KMS-11 (cell line): ENCODE measurements around the gene AMOTL2.

Experiments
- H2AFZ ChIP-seq: fragments of 200-600 bp; sonication (generic); 2 replicates; pipeline ENCODE4 v1.6.1; 2016; ENCODE audit warnings: antibody characterized with exemption, mixed run types, low read depth
- H3K27ac ChIP-seq: fragments of 200-600 bp; sonication (generic); 2 replicates; pipeline ENCODE4 v1.6.1; 2016; ENCODE audit warnings: mild to moderate bottlenecking, mixed run types
- H3K27me3 ChIP-seq: fragments of 200-600 bp; sonication (generic); 2 replicates; pipeline ENCODE4 v1.6.1; 2017; ENCODE audit warnings: mild to moderate bottlenecking, low read depth, mixed run types, moderate library complexity; ENCODE audit not compliant: insufficient read depth
- H3K36me3 ChIP-seq: fragments of 200-600 bp; sonication (generic); 2 replicates; pipeline ENCODE4 v1.6.1; 2017; ENCODE audit warnings: mild to moderate bottlenecking, mixed run types; ENCODE audit not compliant: insufficient read depth
- H3K4me1 ChIP-seq: fragments of 200-600 bp; sonication (generic); 2 replicates; pipeline ENCODE4 v1.6.1; 2016; ENCODE audit warnings: mild to moderate bottlenecking, low read depth, mixed run types; ENCODE audit not compliant: poor library complexity, severe bottlenecking
- H3K4me2 ChIP-seq: fragments of 200-600 bp; sonication (generic); 2 replicates; pipeline ENCODE4 v1.7.0; 2016; ENCODE audit warnings: mild to moderate bottlenecking, mixed run types
- H3K4me3 ChIP-seq: fragments of 200-600 bp; sonication (generic); IDR thresholded peaks from 2 replicates; pipeline ENCODE4 v1.6.1; 2017; ENCODE audit warnings: low read depth, low read length, mixed read lengths; ENCODE audit not compliant: insufficient read depth
- H3K79me2 ChIP-seq: fragments of 200-600 bp; sonication (generic); 2 replicates; pipeline ENCODE4 v1.6.1; 2016; ENCODE audit warnings: low read depth, mixed run types; ENCODE audit not compliant: insufficient read depth
- H3K9ac ChIP-seq: fragments of 200-600 bp; sonication (generic); 2 replicates; pipeline ENCODE4 v1.6.1; 2016; ENCODE audit warnings: mild to moderate bottlenecking, mixed run types
- H4K20me1 ChIP-seq: fragments of 200-600 bp; sonication (generic); 2 replicates; pipeline ENCODE4 v1.6.1; 2016; ENCODE audit warnings: mild to moderate bottlenecking, mixed run types; ENCODE audit not compliant: insufficient read depth
- CTCF ChIP-seq: fragments of 200-600 bp; sonication (generic); conservative IDR thresholded peaks from 2 replicates; pipeline ENCODE4 v1.6.1; 2017; ENCODE audit warnings: low read depth, mild to moderate bottlenecking, antibody characterized with exemption, low read length, moderate library complexity, mixed read lengths

AMOTL2 gene

GRCh38 chr3:134380249-134380648, 6.0 kb upstream of the AMOTL2 start:
- Histone ChIP-seq H2AFZ (no peak overlapping the region), H3K4me3 (no peak overlapping the region), H3K79me2 (no peaks in the 10 kb centered on the region), H3K36me3 (no peaks in the 10 kb centered on the region), H4K20me1 (no peaks in the 10 kb centered on the region), H3K4me2 (no peak overlapping the region), H3K4me1 (no peaks in the 10 kb centered on the region), H3K27ac (no peak overlapping the region), H3K9ac (no peak overlapping the region), H3K27me3 (no peaks in the 10 kb centered on the region)
- TF ChIP-seq CTCF: no peak

- no peak for TF ChIP-seq CTCF
- Histone ChIP-seq H3K4me2 (no peak overlapping the region), H3K27ac (no peak overlapping the region), H2AFZ (no peak overlapping the region), H3K4me1 (no peaks in the 10 kb centered on the region), H3K9ac (no peak overlapping the region), H3K79me2 (no peaks in the 10 kb centered on the region), H3K4me3 (no peak overlapping the region), H3K36me3 (no peaks in the 10 kb centered on the region), H4K20me1 (no peaks in the 10 kb centered on the region), H3K27me3 (no peaks in the 10 kb centered on the region)
Observed at GRCh38 chr3:134378818-134379217, 4.6 kb upstream of the AMOTL2 start.

GRCh38 chr3:134378384-134378783, 4.1 kb upstream of the AMOTL2 start:
- Histone ChIP-seq H2AFZ (no peak overlapping the region), H3K4me2 (no peak overlapping the region), H4K20me1 (no peaks in the 10 kb centered on the region), H3K27ac (no peak overlapping the region), H3K36me3 (no peaks in the 10 kb centered on the region), H3K4me1 (no peaks in the 10 kb centered on the region), H3K9ac (no peak overlapping the region), H3K79me2 (no peaks in the 10 kb centered on the region), H3K27me3 (no peaks in the 10 kb centered on the region), H3K4me3 (no peak overlapping the region)
- 0 out of 2 replicates have a peak, but pooled peaks have one; percentile 31 for TF ChIP-seq CTCF

GRCh38 chr3:134377896-134378295, 3.6 kb upstream of the AMOTL2 start:
- H4K20me1 ChIP-seq: no peaks in the 10 kb centered on the region
- H3K27ac ChIP-seq: no peak overlapping the region
- H2AFZ ChIP-seq: no peak overlapping the region
- no peak overlapping the region for H3K9ac ChIP-seq
- no peaks in the 10 kb centered on the region; the same call in 1 of the 2 replicates for H3K27me3 ChIP-seq
- no peak overlapping the region for H3K4me2 ChIP-seq
- no peaks in the 10 kb centered on the region for H3K4me1 ChIP-seq
- H3K4me3 ChIP-seq: no peak overlapping the region
- H3K79me2 ChIP-seq: no peaks in the 10 kb centered on the region
- no peak for TF ChIP-seq CTCF
- H3K36me3 ChIP-seq: no peaks in the 10 kb centered on the region
